Muscle layer of duodenum (tissue), 2 donors: ENCODE results near the gene CFD.

Experiments
- H3K27ac ChIP-seq: one replicate; pipeline ENCODE4 v1.7.0; 2013; ENCODE audit warnings: mild to moderate bottlenecking, low read length
- H3K27me3 ChIP-seq: one replicate; pipeline ENCODE4 v1.7.0; 2013; ENCODE audit warnings: low read depth, mild to moderate bottlenecking, control low read depth, low read length
- H3K36me3 ChIP-seq, 2 donors: one replicate each; pipeline ENCODE4 v1.7.0; 2013; ENCODE audit warnings: low read length in 2 of 2, control low read depth in 1 of 2, mild to moderate bottlenecking in 1 of 2; ENCODE audit not compliant: insufficient read depth in 2 of 2, control insufficient read depth in 1 of 2
- H3K4me1 ChIP-seq, 2 donors: one replicate each; pipeline ENCODE4 v1.7.0; 2013; ENCODE audit warnings: low read length in 2 of 2, mild to moderate bottlenecking in 2 of 2, control low read depth in 1 of 2, moderate library complexity in 1 of 2; ENCODE audit not compliant: insufficient read depth in 2 of 2, control insufficient read depth in 1 of 2
- H3K4me3 ChIP-seq, 2 donors: one replicate each; pipeline ENCODE4 v1.7.0; 2013; ENCODE audit warnings: low read length in 2 of 2, low read depth in 1 of 2, mild to moderate bottlenecking in 1 of 2
- H3K9me3 ChIP-seq, 2 donors: one replicate each; pipeline ENCODE4 v1.7.0; 2013; ENCODE audit warnings: low read length in 2 of 2, control low read depth in 1 of 2, mild to moderate bottlenecking in 1 of 2; ENCODE audit not compliant: control insufficient read depth in 1 of 2
- donor health status: healthy.

The CFD gene

GRCh38 chr19:855566-856120, 3.8 kb upstream of the CFD start:
- no peak overlapping the region for H3K4me3 ChIP-seq
- H3K36me3 ChIP-seq, result no peaks in the 10 kb centered on the region
- no peak overlapping the region for H3K27ac ChIP-seq
- no peaks in the 10 kb centered on the region for H3K9me3 ChIP-seq
- H3K4me1 ChIP-seq, result peaks cover 0 to 14% of the 10 kb centered on the region in 2 donors
- no peaks in the 10 kb centered on the region for H3K27me3 ChIP-seq

DNA sequence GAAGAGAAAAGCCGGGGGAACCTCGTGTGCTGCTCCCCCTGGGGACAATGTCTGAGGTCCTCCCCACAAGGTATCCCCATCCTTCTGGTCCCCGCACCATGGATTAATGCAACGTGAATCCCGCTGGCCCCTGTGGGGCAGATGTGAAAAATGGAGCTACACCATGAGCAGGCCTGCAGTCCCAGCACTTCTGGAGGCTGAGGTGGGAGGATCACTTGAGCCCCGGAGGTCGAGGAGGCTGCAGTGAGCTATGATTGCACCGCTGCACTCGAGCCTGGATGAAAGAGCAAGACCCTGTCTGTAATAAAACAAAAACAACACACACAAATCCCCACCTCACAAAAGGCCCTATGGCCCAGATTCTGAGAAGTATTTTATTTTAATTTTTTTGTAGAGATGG, 1.2 kb upstream of the CFD start:
- H3K4me3 ChIP-seq, result no peak overlapping the region
- H3K27ac ChIP-seq, result no peak overlapping the region
- peaks cover 0 to 15% of the 10 kb centered on the region in 2 donors for H3K4me1 ChIP-seq
- no peaks in the 10 kb centered on the region for H3K9me3 ChIP-seq
- no peaks in the 10 kb centered on the region for H3K36me3 ChIP-seq
- no peaks in the 10 kb centered on the region for H3K27me3 ChIP-seq

GRCh38 chr19:861141-861755, 1.8 kb downstream of the CFD start:
- no peaks in the 10 kb centered on the region for H3K27me3 ChIP-seq

DNA sequence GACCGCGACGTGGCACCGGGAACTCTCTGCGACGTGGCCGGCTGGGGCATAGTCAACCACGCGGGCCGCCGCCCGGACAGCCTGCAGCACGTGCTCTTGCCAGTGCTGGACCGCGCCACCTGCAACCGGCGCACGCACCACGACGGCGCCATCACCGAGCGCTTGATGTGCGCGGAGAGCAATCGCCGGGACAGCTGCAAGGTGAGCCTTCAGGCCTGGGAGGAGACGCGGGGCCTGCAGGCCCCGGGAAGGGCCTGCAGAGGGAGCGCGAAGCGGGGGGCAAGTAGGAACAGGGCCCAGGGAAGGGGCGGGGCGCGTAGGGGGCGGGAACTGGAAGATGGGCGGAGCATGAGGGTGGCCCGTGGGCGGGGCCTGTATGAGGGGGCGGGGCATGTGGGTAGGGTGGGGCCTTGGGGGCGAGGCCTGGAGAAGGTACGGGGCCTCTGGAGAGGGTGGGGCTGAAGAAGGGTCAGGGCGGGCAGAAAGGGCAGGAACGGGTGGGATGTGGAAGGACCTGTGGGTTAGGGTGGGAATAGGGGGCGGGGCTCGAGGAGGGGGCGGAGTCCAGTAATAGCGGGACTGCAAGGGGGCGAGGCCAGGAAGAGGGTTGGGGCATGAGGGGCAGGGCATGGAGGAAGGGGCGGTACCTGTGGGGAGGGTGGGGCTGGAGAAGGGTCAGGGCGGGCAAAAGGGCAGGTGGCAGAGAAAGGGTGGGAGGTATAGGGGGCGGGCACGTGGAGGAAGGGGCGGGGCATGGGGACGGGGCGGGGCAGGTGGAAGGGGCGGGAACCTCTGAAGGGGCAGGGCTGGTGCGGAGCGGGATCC, 2.5 kb downstream of the CFD start:
- Histone ChIP-seq H3K4me3 (peak overlapping the region in 1 of 2 donors; percentile 41), H3K27me3 (no peaks in the 10 kb centered on the region), H3K36me3 (no peaks in the 10 kb centered on the region), H3K9me3 (no peaks in the 10 kb centered on the region), H3K27ac (no peak overlapping the region), H3K4me1 (peaks cover 0 to 15% of the 10 kb centered on the region in 2 donors)

More at GRCh38 chr19:861141-861755, 1.8 kb downstream of the CFD start:
- peaks cover 0 to 15% of the 10 kb centered on the region in 2 donors for H3K4me1 ChIP-seq
- H3K9me3 ChIP-seq, result no peaks in the 10 kb centered on the region
- no peak overlapping the region for H3K27ac ChIP-seq
- peak overlapping the region in 1 of 2 donors; percentile 58 for H3K4me3 ChIP-seq
- H3K36me3 ChIP-seq, result no peaks in the 10 kb centered on the region

DNA sequence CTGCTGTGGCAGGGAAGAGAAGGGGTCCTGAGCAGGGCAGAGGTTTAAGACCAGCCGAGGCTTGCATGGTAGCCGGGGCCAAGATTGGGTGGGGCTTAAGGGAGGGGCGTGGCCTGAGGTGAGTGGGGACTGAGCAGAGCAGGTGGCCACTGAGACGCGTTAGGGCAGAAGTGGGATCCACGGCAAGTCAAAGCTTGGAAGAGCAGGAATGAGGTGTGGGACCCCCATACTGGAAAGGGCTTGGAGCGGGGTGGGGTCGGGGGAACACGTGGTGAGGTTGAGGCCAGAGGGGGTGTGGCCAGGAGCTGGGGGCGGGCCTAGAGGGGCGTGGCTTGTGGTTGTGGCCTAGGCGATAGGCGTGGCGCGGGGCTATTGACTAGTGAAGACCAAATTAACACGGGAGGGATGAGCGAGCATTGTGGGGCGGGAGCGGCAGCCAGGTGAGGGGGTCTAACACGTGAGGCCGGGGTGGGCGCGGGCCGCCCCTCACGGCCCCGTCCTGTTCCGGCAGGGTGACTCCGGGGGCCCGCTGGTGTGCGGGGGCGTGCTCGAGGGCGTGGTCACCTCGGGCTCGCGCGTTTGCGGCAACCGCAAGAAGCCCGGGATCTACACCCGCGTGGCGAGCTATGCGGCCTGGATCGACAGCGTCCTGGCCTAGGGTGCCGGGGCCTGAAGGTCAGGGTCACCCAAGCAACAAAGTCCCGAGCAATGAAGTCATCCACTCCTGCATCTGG, 3.3 kb downstream of the CFD start:
- H3K4me1 ChIP-seq, result peaks cover 0 to 15% of the 10 kb centered on the region in 2 donors
- H3K9me3 ChIP-seq, result no peaks in the 10 kb centered on the region
- H3K27ac ChIP-seq, result no peak overlapping the region
- peaks cover 1 to 3% of the 10 kb centered on the region in 2 donors for H3K36me3 ChIP-seq
- H3K4me3 ChIP-seq, result no peak overlapping the region
- H3K27me3 ChIP-seq, result no peaks in the 10 kb centered on the region

DNA sequence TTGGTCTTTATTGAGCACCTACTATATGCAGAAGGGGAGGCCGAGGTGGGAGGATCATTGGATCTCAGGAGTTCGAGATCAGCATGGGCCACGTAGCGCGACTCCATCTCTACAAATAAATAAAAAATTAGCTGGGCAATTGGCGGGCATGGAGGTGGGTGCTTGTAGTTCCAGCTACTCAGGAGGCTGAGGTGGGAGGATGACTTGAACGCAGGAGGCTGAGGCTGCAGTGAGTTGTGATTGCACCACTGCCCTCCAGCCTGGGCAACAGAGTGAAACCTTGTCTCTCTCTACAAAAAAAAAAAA, 3.8 kb downstream of the CFD start:
- Histone ChIP-seq H3K27ac (no peak overlapping the region), H3K36me3 (peaks cover 3 to 6% of the 10 kb centered on the region in 2 donors), H3K4me3 (no peak overlapping the region), H3K27me3 (no peaks in the 10 kb centered on the region), H3K9me3 (no peaks in the 10 kb centered on the region), H3K4me1 (peaks cover 0 to 15% of the 10 kb centered on the region in 2 donors)

DNA sequence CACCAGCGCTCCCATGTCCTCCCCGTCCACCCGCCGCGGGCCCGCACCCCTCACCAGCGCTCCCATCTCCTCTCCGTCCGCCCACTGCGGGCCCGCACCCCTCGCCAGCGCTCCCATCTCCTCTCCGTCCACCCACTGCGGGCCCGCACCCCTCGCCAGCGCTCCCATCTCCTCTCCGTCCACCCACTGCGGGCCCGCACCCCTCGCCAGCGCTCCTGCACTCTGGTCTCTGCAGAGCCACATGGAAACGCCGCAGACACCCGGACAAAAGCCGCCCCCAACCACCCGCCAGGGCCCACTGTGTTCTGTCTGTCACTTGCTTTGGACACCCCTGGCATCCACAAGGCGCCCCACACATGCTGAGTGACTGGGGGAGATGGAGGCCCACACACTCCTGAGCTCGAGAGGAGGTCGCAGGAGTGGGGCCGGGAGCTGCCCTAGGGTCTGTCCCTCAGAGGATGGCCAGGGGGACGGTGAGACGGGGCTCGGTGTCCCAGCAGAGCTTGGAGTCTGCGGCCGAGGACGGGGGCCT, 7.4 kb downstream of the CFD start:
- Histone ChIP-seq H3K36me3 (peaks cover 3 to 14% of the 10 kb centered on the region in 2 donors), H3K4me3 (no peak overlapping the region), H3K9me3 (no peaks in the 10 kb centered on the region), H3K27ac (no peak overlapping the region), H3K4me1 (peaks cover 0 to 31% of the 10 kb centered on the region in 2 donors), H3K27me3 (no peaks in the 10 kb centered on the region)

DNA sequence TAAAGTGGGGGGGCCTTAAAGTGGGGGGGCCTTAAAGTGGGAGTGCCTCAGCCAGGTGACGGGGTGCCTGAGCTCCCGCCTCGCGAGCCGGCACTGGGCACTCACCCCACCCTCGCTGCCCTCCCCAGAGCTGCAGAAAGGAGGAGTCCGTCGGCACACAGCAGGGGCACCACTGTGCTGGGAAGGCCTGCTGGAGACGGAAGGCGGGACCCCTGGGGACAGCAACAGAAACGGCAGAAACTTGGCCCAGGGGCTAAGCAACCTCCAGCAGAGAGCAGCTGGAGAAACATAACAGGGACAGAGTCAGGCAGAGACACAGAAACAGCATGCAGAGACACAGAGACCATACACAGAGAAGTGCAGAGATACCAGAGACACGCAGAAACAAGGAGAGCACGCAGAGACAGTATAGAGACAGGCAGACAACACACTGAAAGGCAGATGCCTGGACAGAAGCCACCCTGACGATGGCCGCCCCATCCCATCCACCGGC, 7.9 kb downstream of the CFD start:
- no peaks in the 10 kb centered on the region for H3K9me3 ChIP-seq
- no peaks in the 10 kb centered on the region for H3K27me3 ChIP-seq
- no peak overlapping the region for H3K27ac ChIP-seq
- H3K4me3 ChIP-seq, result no peak overlapping the region
- peaks cover 0 to 35% of the 10 kb centered on the region in 2 donors for H3K4me1 ChIP-seq
- H3K36me3 ChIP-seq, result peaks cover 3 to 14% of the 10 kb centered on the region in 2 donors

GRCh38 chr19:867855-868457, 8.5 kb downstream of the CFD start:
- H3K27ac ChIP-seq, result no peak overlapping the region
- peaks cover 3 to 14% of the 10 kb centered on the region in 2 donors for H3K36me3 ChIP-seq
- H3K4me3 ChIP-seq, result no peak overlapping the region
- H3K9me3 ChIP-seq, result no peaks in the 10 kb centered on the region
- no peaks in the 10 kb centered on the region for H3K27me3 ChIP-seq
- H3K4me1 ChIP-seq, result peaks cover 0 to 33% of the 10 kb centered on the region in 2 donors

DNA sequence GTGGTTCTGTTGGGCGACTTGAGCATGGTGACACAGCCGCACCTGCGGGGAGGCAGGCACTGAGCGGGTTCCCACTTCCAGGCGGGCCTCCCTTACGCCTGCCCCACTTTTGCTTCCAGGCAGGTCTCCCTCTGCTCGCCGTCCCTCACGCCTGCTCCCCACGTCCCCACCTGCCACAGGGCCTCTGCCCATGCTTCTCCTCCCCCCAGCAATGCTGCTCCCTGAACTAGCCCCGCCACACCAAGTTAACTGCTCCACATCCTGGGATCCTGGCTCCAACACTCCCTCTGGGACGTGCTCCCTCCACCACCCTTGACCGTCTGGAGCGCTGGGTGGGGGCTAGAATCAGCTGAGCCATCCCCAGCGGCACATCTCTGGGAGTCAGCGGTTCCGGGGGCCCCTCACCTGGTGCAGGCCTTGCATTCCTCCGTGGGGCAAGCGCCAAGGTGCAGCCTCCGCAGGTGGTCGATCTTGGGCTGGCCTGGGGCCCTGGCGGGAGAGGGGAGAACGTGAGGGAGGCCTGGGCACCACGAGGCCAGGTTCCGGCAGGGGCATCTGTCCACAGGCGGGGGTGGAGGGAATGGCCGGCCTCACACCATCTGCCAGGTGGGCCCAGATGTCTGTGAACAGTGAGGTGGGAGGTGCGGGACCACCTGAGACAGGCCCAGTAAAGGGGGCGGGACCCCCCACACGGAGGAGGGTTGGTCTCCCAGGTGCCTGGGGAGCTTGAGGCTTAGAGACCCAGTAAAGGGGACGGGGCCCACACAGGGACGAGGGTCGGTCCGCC, 9.2 kb downstream of the CFD start:
- Histone ChIP-seq H3K4me1 (peaks cover 0 to 31% of the 10 kb centered on the region in 2 donors), H3K4me3 (no peak overlapping the region), H3K36me3 (peaks cover 3 to 14% of the 10 kb centered on the region in 2 donors), H3K9me3 (no peaks in the 10 kb centered on the region), H3K27ac (no peak overlapping the region), H3K27me3 (no peaks in the 10 kb centered on the region)
